Hindlimb muscle (tissue), 1 donor: ENCODE measurements around the gene WDR55. TPM values are rescaled to one million over a fixed set of nuclear protein-coding genes. Genes with fewer than 3 reads are reported as not detected.
"Not testable (repeated sequence)": the region's sequence is repeated elsewhere in the genome, so short reads cannot be mapped to it uniquely, and the experiment has no call there.

Source experiments
- DNase-seq: peaks from one replicate; pipeline ENCODE4 v3.0.0-alpha.2; 2013
- polyA plus RNA-seq: library from polyadenylated mRNA; unstranded; fragments of 120-200 nt; gene quantifications from one replicate; pipeline ENCODE4 v1.2.1, GENCODE V29; 2013; ENCODE audit not compliant: insufficient read length

Gene WDR55
- polyA plus RNA-seq, 1 donor, result 14.3 TPM

GRCh38 chr5:140710899-140711552 lies 46.3 kb downstream of the WDR55 start:
- DNase-seq, result peak; percentile 82

GRCh38 chr5:140711794-140712193 lies 47.1 kb downstream of the WDR55 start:
- DNase-seq, result no peak

DNA sequence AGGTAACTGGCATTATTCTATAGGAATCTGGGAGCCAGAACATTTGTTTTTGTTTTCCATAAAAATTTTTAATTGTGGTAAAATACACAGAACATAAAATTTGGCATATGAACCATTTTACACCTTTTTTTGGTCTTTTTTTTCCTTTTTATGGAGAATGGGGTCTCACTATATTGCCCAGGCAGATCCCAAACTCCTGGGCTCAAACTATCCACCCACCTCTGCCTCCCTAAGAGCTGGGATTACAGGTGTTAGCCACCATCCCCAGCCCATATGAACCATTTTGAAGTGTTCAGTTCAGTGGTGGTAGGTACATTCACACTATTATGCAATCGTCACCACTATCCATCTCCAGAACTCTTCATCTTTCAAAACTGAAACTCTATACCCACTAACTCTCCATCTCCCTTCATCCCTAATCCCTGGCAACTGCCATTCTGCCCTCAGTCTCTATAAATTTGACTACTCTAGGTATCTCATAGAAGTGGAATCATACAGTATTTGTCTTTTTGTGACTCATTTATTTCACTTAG lies 48.9 kb downstream of the WDR55 start:
- no peak for DNase-seq

DNA sequence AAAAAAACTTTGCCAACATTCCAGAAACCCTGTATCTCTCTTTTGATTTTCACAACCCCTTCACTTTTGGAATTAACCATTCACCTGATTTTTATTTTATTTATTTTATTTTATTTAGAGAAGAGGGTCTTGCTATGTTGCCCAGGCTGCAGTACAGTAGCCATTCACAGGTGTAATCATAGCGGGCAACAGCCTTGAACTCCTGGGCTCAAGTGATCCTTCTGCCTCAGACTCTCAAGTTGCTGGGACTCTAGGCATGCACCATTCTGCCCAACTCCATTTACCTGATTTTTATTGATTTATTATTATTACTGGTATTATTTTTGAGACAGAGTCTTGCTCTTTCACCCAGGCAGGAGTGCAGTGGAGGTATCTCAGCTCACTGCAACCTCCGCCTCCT lies 51.5 kb downstream of the WDR55 start:
- DNase-seq, result not testable (repeated sequence)

- DNase-seq, result no peak
These were observed 53.5 kb downstream of the WDR55 start for GRCh38 chr5:140718266-140718592.

DNA sequence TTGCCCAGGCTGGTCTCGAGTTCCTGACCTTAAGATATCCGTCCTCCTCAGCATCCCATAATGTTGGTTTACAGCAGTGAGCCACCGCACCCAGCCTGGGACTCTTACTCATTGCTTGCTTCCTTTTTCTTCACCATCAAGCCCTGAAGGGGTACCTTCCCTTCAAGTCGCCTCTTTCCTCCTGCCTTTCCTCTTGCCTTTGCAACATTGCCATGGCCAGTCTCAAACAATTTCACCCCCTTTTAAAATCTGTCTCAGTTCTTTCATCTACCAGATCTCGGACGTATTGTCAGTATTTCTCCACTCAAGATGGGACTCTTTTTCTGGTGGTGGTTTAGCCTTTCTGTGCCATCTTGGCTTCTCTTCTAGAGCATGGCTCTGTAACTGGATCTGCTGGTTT lies 56.0 kb downstream of the WDR55 start:
- DNase-seq, result not testable (repeated sequence)

DNA sequence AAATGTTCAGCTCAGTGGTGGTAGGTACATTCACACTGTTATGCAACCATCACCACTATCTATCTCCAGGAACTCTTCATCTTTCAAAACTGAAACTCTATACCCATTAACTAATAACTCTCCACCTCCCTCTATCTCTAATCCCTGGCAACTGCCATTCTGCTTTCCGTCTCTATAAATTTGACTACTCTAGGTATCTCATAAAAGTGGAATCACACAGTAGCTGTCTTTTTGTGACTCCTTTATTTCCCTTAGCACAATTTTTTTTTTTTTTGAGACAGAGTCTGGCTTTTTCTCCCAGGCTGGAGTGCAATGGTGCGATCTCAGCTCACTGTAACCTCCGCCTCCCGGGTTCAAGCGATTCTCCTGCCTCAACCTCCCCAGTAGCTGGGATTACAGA lies 56.7 kb downstream of the WDR55 start:
- not testable (repeated sequence) for DNase-seq

Other genes starting within 250 kb of the WDR55 start
- gene EIF4EBP3, start 117.2 kb upstream of the WDR55 start, polyA plus RNA-seq, result 8.6 TPM
- 20.5 TPM for gene SRA1, start 107.4 kb upstream of the WDR55 start, polyA plus RNA-seq
- gene APBB3, start 100.3 kb upstream of the WDR55 start, polyA plus RNA-seq, result 28.8 TPM
- gene SLC35A4, start 100.1 kb upstream of the WDR55 start, polyA plus RNA-seq, result 59.9 TPM
- 30.9 TPM for gene CD14, start 31.7 kb upstream of the WDR55 start, polyA plus RNA-seq
- 11.0 TPM for gene TMCO6, start 25.5 kb upstream of the WDR55 start, polyA plus RNA-seq
- 57.7 TPM for gene NDUFA2, start 17.3 kb upstream of the WDR55 start, polyA plus RNA-seq
- gene IK, start 17.1 kb upstream of the WDR55 start, polyA plus RNA-seq, result 104 TPM
- gene DND1, start 8.7 kb downstream of the WDR55 start, polyA plus RNA-seq, result not detected
- 53.2 TPM for gene HARS1, start 26.5 kb downstream of the WDR55 start, polyA plus RNA-seq
- 24.7 TPM for gene HARS2, start 26.6 kb downstream of the WDR55 start, polyA plus RNA-seq
- 72.8 TPM for gene ZMAT2, start 35.5 kb downstream of the WDR55 start, polyA plus RNA-seq
- gene PCDHA1, start 121.2 kb downstream of the WDR55 start, polyA plus RNA-seq, result not detected
- 0.06 TPM for gene PCDHA2, start 129.9 kb downstream of the WDR55 start, polyA plus RNA-seq
- 0.18 TPM for gene PCDHA3, start 136.2 kb downstream of the WDR55 start, polyA plus RNA-seq
- gene PCDHA4, start 142.2 kb downstream of the WDR55 start, polyA plus RNA-seq, result 0.12 TPM
- not detected for gene PCDHA5, start 156.7 kb downstream of the WDR55 start, polyA plus RNA-seq
- gene PCDHA6, start 163.1 kb downstream of the WDR55 start, polyA plus RNA-seq, result not detected
- gene PCDHA7, start 169.4 kb downstream of the WDR55 start, polyA plus RNA-seq, result 0.19 TPM
- not detected for gene PCDHA8, start 176.3 kb downstream of the WDR55 start, polyA plus RNA-seq
- not detected for gene PCDHA9, start 183.5 kb downstream of the WDR55 start, polyA plus RNA-seq
- 0.25 TPM for gene PCDHA10, start 191.0 kb downstream of the WDR55 start, polyA plus RNA-seq
- gene PCDHA11, start 204.1 kb downstream of the WDR55 start, polyA plus RNA-seq, result 0.30 TPM
- 0.06 TPM for gene PCDHA12, start 210.4 kb downstream of the WDR55 start, polyA plus RNA-seq
- gene PCDHA13, start 217.2 kb downstream of the WDR55 start, polyA plus RNA-seq, result 0.21 TPM